Kidney glomerular epithelial cell (primary cell): Measurements from ENCODE around the gene FMN1.

Source experiments
- DNase-seq: peaks from one replicate; lab custom pipeline; 2025; lab: John Stamatoyannopoulos, UW

FMN1 gene

DNA sequence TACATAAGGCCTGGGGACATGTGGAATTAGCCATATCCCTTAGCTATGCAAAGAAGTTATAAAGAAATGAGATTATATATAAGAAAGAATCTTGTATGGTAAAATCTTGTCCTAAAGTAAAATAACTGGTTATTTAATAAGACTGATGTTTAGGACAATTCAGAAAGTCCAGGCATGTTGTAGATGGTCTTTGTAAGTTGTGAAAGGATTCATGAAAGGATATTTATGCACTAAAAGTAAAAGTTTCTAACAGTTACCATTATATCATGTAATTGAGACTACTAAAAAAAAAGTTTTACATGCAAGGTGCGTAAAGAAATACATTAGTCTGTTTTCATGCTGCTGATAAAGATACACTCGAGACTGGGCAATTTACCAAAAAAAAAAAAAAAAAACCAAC is 146.3 kb downstream of the FMN1 start:
- DNase-seq: no peak

DNA sequence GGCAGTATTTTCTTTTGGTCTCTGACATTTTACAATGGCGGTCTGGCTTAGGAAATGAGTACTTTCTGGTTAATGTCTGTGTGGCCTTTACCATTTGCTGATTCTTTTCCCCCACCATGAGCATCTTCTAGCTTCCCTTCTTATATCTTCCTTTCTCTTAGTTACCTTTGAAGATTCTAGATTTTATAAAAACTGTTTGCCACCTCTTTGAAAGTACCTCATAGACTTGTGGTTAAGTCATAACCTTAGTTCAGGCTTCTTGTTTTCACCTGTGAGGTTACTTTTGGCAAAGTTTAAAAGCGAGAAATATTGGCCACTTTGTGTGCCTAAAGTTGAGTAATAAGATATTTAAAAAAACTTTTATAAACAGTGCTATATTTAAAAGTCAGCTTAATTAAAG is 147.4 kb downstream of the FMN1 start:
- DNase-seq: no peak

DNA sequence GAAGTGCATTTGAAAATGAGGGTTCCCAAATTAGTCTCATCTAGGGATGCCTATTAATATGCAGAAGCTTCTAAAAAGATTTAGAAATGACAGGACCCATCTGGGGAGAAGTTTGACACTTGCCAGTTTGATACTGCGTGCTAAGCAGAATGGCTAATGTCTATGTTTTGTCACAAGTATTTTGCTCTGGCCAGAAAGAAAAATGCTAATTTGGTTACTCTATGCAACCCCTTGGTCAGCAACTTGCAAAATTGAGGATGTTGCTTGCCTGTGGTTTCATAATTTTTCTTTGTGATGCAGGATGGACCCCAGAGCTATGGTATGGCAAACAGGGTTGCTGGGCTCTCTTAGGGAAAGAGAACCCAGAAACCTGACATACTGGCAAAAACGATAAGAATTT is 148.2 kb downstream of the FMN1 start:
- no peak for DNase-seq

- DNase-seq: no peak
Measured at GRCh38 chr15:33045066-33045810, 149.3 kb downstream of the FMN1 start.

GRCh38 chr15:33044598-33044997 is 149.9 kb downstream of the FMN1 start:
- no peak for DNase-seq

- DNase-seq: no peak
Measured at GRCh38 chr15:33043636-33044035, 150.9 kb downstream of the FMN1 start.

DNA sequence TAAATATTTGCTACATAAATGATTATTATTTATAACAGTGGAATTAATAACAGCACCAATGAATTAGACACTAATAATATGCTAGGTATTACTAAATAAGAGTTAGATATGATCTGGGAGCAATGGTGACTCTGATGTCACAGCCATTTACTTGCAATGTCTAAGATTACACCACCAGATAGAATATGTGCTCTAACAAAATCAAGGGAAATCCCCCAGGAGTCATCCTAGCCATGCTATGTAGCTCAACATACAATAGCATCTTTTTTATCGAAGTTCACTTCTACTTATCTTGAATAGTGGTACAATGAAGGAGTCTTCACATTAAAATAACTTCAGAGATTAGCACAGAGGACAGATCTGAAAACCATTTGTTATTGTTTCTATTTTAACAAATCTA is 154.0 kb downstream of the FMN1 start:
- no peak for DNase-seq

DNA sequence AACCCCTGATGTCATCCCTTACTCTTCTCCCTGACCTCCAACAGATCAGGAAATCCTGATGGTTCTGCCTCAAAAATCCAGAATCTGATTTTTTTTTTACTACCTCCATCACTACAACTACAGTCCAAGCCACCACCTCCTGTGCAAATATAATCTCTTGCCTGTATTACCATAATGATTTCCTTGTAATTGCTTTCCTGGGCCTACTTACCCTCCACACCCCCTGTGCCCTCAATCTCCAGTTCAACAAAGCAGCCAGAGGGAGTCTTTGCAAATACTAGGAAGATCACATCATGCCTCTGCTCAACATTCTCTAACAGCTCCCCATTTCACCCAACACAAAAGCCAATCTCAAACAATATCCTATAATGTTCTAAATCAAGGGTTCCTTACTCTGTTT is 159.9 kb downstream of the FMN1 start:
- no peak for DNase-seq

GRCh38 chr15:33032053-33032452 is 162.5 kb downstream of the FMN1 start:
- DNase-seq: no peak

DNA sequence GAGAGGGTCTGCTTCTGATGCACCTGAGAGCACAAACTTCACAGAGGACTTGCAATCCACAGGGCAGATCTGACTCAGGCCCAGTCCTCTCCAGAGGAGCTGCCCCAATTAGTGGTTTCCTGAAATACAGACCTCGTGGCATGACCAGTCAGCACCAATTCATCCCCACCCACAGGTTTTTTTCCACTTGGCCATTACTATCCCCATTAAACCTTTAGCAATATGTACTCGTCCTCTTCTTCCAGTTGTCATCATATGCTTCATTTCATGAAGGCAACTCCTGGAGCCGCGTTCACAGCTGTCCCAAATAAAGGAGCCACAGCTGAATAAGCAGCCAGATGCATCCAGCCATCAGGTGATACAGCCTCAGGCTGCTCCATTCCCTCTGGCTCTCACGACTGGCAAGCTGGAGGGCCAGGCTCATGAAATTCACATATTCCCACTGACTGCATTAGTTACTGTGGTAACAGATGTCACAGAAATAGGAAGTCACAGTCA is 163.1 kb downstream of the FMN1 start:
- DNase-seq: no peak

DNA sequence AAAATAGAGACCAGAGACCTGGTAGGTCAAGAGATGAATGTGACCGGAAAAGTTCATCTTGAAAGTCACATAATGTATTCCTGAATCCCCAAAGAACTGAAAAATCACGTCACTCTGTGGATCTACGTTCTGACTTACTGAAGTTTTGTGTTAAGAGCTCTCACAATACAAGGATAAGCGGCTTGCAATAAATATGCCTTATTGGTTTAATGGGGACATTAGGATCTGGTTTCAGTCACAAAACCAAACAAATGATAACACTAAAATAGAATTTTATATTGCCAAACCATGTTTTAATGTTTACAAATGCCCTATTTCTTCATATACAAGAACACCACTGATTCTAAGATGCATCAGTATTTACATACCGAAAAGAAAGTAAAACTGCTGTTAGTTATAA is 164.2 kb downstream of the FMN1 start:
- DNase-seq: no peak

- DNase-seq: no peak
Measured at GRCh38 chr15:33029109-33029652, 165.3 kb downstream of the FMN1 start.

DNA sequence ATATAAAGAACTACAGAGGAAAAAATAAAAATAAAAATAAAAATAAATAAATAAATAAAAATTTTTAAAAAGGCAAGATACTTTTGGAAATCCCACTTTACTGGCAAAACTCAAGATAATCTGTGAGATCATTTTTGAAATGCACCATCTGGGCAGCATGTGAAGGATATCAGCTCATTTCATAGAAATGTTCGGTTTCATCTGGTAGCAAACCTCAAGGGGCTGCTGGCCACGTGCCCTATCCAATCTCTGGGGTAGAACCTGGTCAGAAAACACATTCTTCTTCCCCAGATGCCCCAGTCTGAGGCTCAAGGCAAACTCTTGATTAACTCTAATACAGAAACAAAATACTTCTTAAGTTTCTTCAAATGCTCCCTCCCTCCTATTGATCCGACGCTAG is 166.0 kb downstream of the FMN1 start:
- no peak for DNase-seq

DNA sequence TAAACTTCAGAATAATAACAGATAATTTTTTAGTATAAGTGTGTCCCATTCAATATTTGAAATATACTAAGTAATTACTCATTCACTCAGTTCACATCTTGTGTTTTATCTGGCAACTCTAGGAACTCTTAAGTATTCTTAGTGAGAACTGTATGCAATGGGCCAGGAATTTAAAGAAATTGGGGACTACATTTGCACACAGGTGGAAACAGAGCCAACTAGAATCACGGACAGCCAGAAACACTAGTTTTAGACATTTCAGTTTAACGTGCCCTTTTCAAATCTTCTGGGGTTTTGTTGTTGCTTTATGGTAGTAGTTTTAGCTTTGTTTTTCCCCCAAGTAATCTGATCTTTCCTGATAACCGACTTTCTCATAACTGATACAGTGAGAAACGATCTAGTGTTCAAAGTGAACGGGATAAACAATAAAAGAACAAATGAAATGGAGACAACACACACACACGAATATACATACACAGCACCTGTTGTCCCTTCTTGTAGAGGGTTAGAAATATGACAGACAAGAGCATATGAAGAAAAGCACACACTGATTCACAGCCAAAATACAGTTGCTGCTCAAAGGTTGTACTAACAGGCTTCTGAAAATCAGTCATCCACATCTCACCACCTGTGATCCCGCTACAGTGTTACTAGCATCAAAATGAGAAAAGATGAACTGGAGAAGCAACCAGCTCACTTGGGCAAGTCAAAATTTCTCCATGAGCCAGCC is 167.0 kb downstream of the FMN1 start:
- DNase-seq: no peak

GRCh38 chr15:33026614-33027013 is 167.9 kb downstream of the FMN1 start:
- no peak for DNase-seq

GRCh38 chr15:33022629-33023028 is 171.9 kb downstream of the FMN1 start:
- no peak for DNase-seq

GRCh38 chr15:33021806-33022389 is 172.6 kb downstream of the FMN1 start:
- peak; percentile 34 for DNase-seq

- no peak for DNase-seq
Measured at GRCh38 chr15:33019354-33019981, 175.0 kb downstream of the FMN1 start.

GRCh38 chr15:33016405-33017024 is 178.0 kb downstream of the FMN1 start:
- DNase-seq: no peak

DNA sequence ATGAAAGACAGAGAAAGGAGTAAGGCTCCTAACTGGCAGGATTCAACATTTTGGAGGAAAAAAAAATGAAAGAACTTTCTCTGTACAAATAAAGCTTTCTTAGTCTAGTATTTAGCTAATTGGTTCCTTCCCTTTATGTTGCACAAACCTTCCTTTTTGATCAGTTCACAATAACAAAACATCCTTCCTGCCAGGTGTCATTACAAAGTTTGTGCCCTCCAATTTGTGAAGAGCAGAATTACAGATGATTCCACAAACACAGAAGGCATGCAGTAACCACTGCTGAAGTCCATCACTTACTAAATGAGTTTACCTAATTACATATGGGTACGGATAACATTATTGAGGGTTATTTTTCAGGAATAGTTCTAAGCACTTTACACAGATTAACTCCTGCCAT is 179.9 kb downstream of the FMN1 start:
- DNase-seq: no peak

- DNase-seq: peak; percentile 43
Measured at GRCh38 chr15:33013827-33014445, 180.6 kb downstream of the FMN1 start.
